NCI-H2227 (cell line): Measurements from ENCODE around the gene ACTN4.
"Not testable (repeated sequence)": the region's sequence is repeated elsewhere in the genome, so short reads cannot be mapped to it uniquely, and the experiment has no call there.

Experiments used
- DNase-seq: peaks from one replicate; lab custom pipeline; 2025; ENCODE audit not compliant: unreplicated experiment; lab: John Stamatoyannopoulos, UW

Gene ACTN4

GRCh38 chr19:38647368-38647965 is at the start of gene ACTN4:
TSS of gene ACTN4 (plus strand) at chr19:38647649. CDS start at chr19:38647746, 97 bp downstream.
- peak; percentile 100 for DNase-seq

GRCh38 chr19:38599722-38600121 is 47.7 kb upstream of the ACTN4 start:
- no peak for DNase-seq

GRCh38 chr19:38602856-38603255 is 44.6 kb upstream of the ACTN4 start:
- DNase-seq = not testable (repeated sequence)

- no peak for DNase-seq
Observed at GRCh38 chr19:38606131-38606530, 41.3 kb upstream of the ACTN4 start.

- DNase-seq = no peak
Observed at GRCh38 chr19:38614289-38614688, 33.2 kb upstream of the ACTN4 start.

- DNase-seq = no peak
Observed at GRCh38 chr19:38615007-38615581, 32.4 kb upstream of the ACTN4 start.

- DNase-seq = no peak
Observed at GRCh38 chr19:38616265-38616664, 31.2 kb upstream of the ACTN4 start.

- no peak for DNase-seq
Observed at GRCh38 chr19:38617283-38617763, 30.1 kb upstream of the ACTN4 start.

- DNase-seq = peak; percentile 90
Observed at GRCh38 chr19:38617764-38618589, 29.5 kb upstream of the ACTN4 start, which contains the start of gene MAP4K1. TSS of gene MAP4K1 (minus strand) at chr19:38617953. CDS start at chr19:38617895, 58 bp downstream.

GRCh38 chr19:38618590-38619360 is 28.7 kb upstream of the ACTN4 start, which contains the start of gene EIF3K:
TSS of gene EIF3K (plus strand) at chr19:38619188. CDS start at chr19:38619269, 81 bp downstream.
- peak; percentile 100 for DNase-seq

- DNase-seq = no peak
Observed at GRCh38 chr19:38619361-38620174, 27.9 kb upstream of the ACTN4 start.

GRCh38 chr19:38624822-38625221 is 22.6 kb upstream of the ACTN4 start:
- no peak for DNase-seq

- no peak for DNase-seq
Observed at GRCh38 chr19:38626401-38626800, 21.0 kb upstream of the ACTN4 start.

GRCh38 chr19:38629568-38629967 is 17.9 kb upstream of the ACTN4 start:
- DNase-seq = no peak

GRCh38 chr19:38631301-38631700 is 16.1 kb upstream of the ACTN4 start:
- DNase-seq = not testable (repeated sequence)

GRCh38 chr19:38631811-38632475 is 15.5 kb upstream of the ACTN4 start:
- not testable (repeated sequence) for DNase-seq

GRCh38 chr19:38632476-38633213 is 14.8 kb upstream of the ACTN4 start:
- no peak for DNase-seq

- DNase-seq = peak; percentile 97
Observed at GRCh38 chr19:38634757-38635482, 12.5 kb upstream of the ACTN4 start.
